SJSA1 (cell line): ENCODE measurements around the gene ANKRD34A. TPM values are rescaled to one million over a fixed set of nuclear protein-coding genes. Genes with fewer than 3 reads are reported as not detected.
A peak's percentile ranks its signal among the peaks of the same experiment; 100 is the strongest.

Experiments
- DNase-seq, 2 experiments: peaks; one replicate each; pipeline ENCODE4 v3.0.0-alpha.2; 2015 to 2020; ENCODE audit warnings: low spot score in 2 of 2, low read depth in 1 of 2
- H3K27ac ChIP-seq: fragments of 250-450 bp; sonication (Bioruptor Pico); 2 replicates; pipeline ENCODE4 v1.5.1; 2020; ENCODE audit warnings: mild to moderate bottlenecking, moderate library complexity
- H3K27me3 ChIP-seq: fragments of 250-450 bp; sonication (Bioruptor Pico); replicated peaks from 2 replicates; pipeline ENCODE4 v1.5.1; 2020; ENCODE audit warnings: mild to moderate bottlenecking, moderate library complexity
- H3K36me3 ChIP-seq: fragments of 250-450 bp; sonication (Bioruptor Pico); 2 replicates; pipeline ENCODE4 v1.5.1; 2020; ENCODE audit warnings: mild to moderate bottlenecking
- H3K4me1 ChIP-seq: fragments of 250-450 bp; sonication (Bioruptor Pico); replicated peaks from 2 replicates; pipeline ENCODE4 v1.6.1; 2021; ENCODE audit warnings: mild to moderate bottlenecking
- H3K4me3 ChIP-seq: fragments of 250-450 bp; sonication (Bioruptor Pico); 2 replicates; pipeline ENCODE4 v1.5.1; 2020; ENCODE audit warnings: mild to moderate bottlenecking
- H3K9me3 ChIP-seq: fragments of 250-450 bp; sonication (Bioruptor Pico); replicated peaks from 2 replicates; pipeline ENCODE4 v1.5.1; 2020; ENCODE audit warnings: mild to moderate bottlenecking
- total RNA-seq: library from RNA; depleted of rRNA; stranded (reverse); fragments of >200 nt; shearing (Covaris generic); gene quantifications from 2 replicates; pipeline ENCODE4 v1.2.3, GENCODE V29; 2014; rRNA removed

Gene ANKRD34A
- 0.13 TPM in 1 of 2 replicates, not detected in the other for total RNA-seq

GRCh38 chr1:145964328-145965118 is at the start of gene ANKRD34A, which contains the start of gene POLR3GL:
Gene ANKRD34A, minus strand, starts transcription at chr1:145964575. Its CDS starts 2,816 bp downstream, at chr1:145961759.
Gene POLR3GL, plus strand, starts transcription at chr1:145964690. Its CDS starts 10,176 bp downstream, at chr1:145974866.
- Histone ChIP-seq H3K4me3 (peak within 1 kb of the TSS; percentile 50), H3K9me3 (no peaks in the 10 kb centered on the region), H3K4me1 (peaks cover 51% of the 10 kb centered on the region), H3K27ac (peak within 1 kb of the TSS; percentile 51), H3K36me3 (no peaks in the 10 kb centered on the region), H3K27me3 (no peaks in the 10 kb centered on the region)
- peak; percentile 92 to 95 for DNase-seq

- DNase-seq, result no peak
- H3K27ac ChIP-seq, result no peak overlapping the region
- no peak overlapping the region for H3K4me3 ChIP-seq
These were observed 49.2 kb upstream of the ANKRD34A start for GRCh38 chr1:146013559-146013922.

GRCh38 chr1:146012703-146013558 is 48.6 kb upstream of the ANKRD34A start:
- Histone ChIP-seq H3K4me3 (no peak overlapping the region), H3K9me3 (no peaks in the 10 kb centered on the region), H3K36me3 (no peaks in the 10 kb centered on the region), H3K4me1 (no peaks in the 10 kb centered on the region), H3K27ac (no peak overlapping the region), H3K27me3 (peaks cover 5% of the 10 kb centered on the region; the same call in 1 of the 2 replicates)
- peak; percentile 51 to 77 for DNase-seq

More at GRCh38 chr1:146013559-146013922, 49.2 kb upstream of the ANKRD34A start:
- Histone ChIP-seq H3K9me3 (no peaks in the 10 kb centered on the region), H3K27me3 (peaks cover 5% of the 10 kb centered on the region; the same call in 1 of the 2 replicates), H3K4me1 (no peaks in the 10 kb centered on the region), H3K36me3 (no peaks in the 10 kb centered on the region)

- H3K27ac ChIP-seq, result no peak overlapping the region
- DNase-seq, result no peak
- peaks cover 3% of the 10 kb centered on the region for H3K4me1 ChIP-seq
- no peaks in the 10 kb centered on the region for H3K27me3 ChIP-seq
- no peak overlapping the region for H3K4me3 ChIP-seq
- no peaks in the 10 kb centered on the region for H3K36me3 ChIP-seq
- no peaks in the 10 kb centered on the region for H3K9me3 ChIP-seq
These were observed 45.9 kb upstream of the ANKRD34A start for GRCh38 chr1:146010126-146010738.

GRCh38 chr1:146007489-146008133 is 43.2 kb upstream of the ANKRD34A start:
- no peak overlapping the region for H3K27ac ChIP-seq
- no peaks in the 10 kb centered on the region for H3K27me3 ChIP-seq
- H3K36me3 ChIP-seq, result no peaks in the 10 kb centered on the region
- H3K9me3 ChIP-seq, result no peaks in the 10 kb centered on the region
- no peak overlapping the region for H3K4me3 ChIP-seq
- DNase-seq, result no peak
- H3K4me1 ChIP-seq, result peaks cover 3% of the 10 kb centered on the region

- Histone ChIP-seq H3K4me3 (no peak overlapping the region), H3K9me3 (no peaks in the 10 kb centered on the region), H3K27me3 (no peaks in the 10 kb centered on the region)
These were observed 37.3 kb upstream of the ANKRD34A start for GRCh38 chr1:146001709-146002108.

GRCh38 chr1:145999321-146000024 is 35.1 kb upstream of the ANKRD34A start:
- Histone ChIP-seq H3K36me3 (peaks cover 10% of the 10 kb centered on the region), H3K4me3 (no peak overlapping the region), H3K4me1 (peaks cover 20% of the 10 kb centered on the region), H3K27me3 (no peaks in the 10 kb centered on the region), H3K27ac (no peak overlapping the region), H3K9me3 (no peaks in the 10 kb centered on the region)
- no peak for DNase-seq

More at GRCh38 chr1:146001709-146002108, 37.3 kb upstream of the ANKRD34A start:
- peaks cover 11% of the 10 kb centered on the region for H3K4me1 ChIP-seq
- H3K27ac ChIP-seq, result no peak overlapping the region
- no peak for DNase-seq
- no peaks in the 10 kb centered on the region for H3K36me3 ChIP-seq

GRCh38 chr1:145997718-145998023 is 33.3 kb upstream of the ANKRD34A start:
- Histone ChIP-seq H3K9me3 (no peaks in the 10 kb centered on the region), H3K27me3 (no peaks in the 10 kb centered on the region), H3K27ac (no peak overlapping the region), H3K36me3 (peaks cover 28% of the 10 kb centered on the region), H3K4me3 (peak overlapping the region; percentile 47; the same call in 1 of the 2 replicates), H3K4me1 (peaks cover 31% of the 10 kb centered on the region)
- no peak for DNase-seq

- DNase-seq, result peak in 1 of 2 experiments; percentile 52
- Histone ChIP-seq H3K36me3 (peaks cover 32% of the 10 kb centered on the region), H3K4me1 (peaks cover 36% of the 10 kb centered on the region), H3K27ac (peak overlapping the region; percentile 64), H3K4me3 (peak overlapping the region; percentile 47), H3K27me3 (no peaks in the 10 kb centered on the region), H3K9me3 (no peaks in the 10 kb centered on the region)
These were observed 32.8 kb upstream of the ANKRD34A start for GRCh38 chr1:145997016-145997717.

- Histone ChIP-seq H3K9me3 (no peaks in the 10 kb centered on the region), H3K4me3 (peak within 1 kb of the TSS; percentile 47), H3K27ac (peak within 1 kb of the TSS; percentile 64), H3K27me3 (no peaks in the 10 kb centered on the region), H3K4me1 (peaks cover 41% of the 10 kb centered on the region), H3K36me3 (peaks cover 32% of the 10 kb centered on the region)
- DNase-seq, result peak; percentile 90 to 98
These were observed 32.1 kb upstream of the ANKRD34A start, which contains the start of gene TXNIP for GRCh38 chr1:145996433-145997015. Gene TXNIP, minus strand, starts transcription at chr1:145996579. Its CDS starts 313 bp downstream, at chr1:145996266.

GRCh38 chr1:145995964-145996432 is 31.6 kb upstream of the ANKRD34A start:
- Histone ChIP-seq H3K9me3 (no peaks in the 10 kb centered on the region), H3K4me1 (peaks cover 41% of the 10 kb centered on the region), H3K27ac (peak overlapping the region; percentile 64), H3K27me3 (no peaks in the 10 kb centered on the region), H3K4me3 (peak overlapping the region; percentile 47), H3K36me3 (peaks cover 32% of the 10 kb centered on the region)
- DNase-seq, result no peak
